Natural killer cell (primary cell): ENCODE data around the gene BECN2. TPM values are rescaled to one million over a fixed set of nuclear protein-coding genes. Genes with fewer than 3 reads are reported as not detected.

Experiments used
- ATAC-seq, 3 donors: fragments of 150-1000 bp in 2 of 3; fragments of 200-7000 bp in 1 of 3; cut with Tn5 transposase; 1 replicate in 1 of 3; 2 replicates in 2 of 3; pipeline ENCODE4 v1.10.0; 2021; ENCODE audit warnings: mild to moderate bottlenecking in 2 of 3, moderate library complexity in 2 of 3
- DNase-seq, 2 donors: peaks; one replicate each; pipeline versions ENCODE4 v3.0.0 to v3.0.0-alpha.2; 2013 to 2021; ENCODE audit warnings: mixed read lengths in 1 of 2
- H3K27ac ChIP-seq: one replicate; pipeline ENCODE4 v1.5.1; 2013; ENCODE audit warnings: mild to moderate bottlenecking, low read length
- H3K27me3 ChIP-seq: one replicate; pipeline ENCODE4 v1.6.1; 2013; ENCODE audit warnings: low read length; ENCODE audit not compliant: control insufficient read depth, insufficient read depth
- H3K36me3 ChIP-seq: one replicate; pipeline ENCODE4 v1.6.1; 2013; ENCODE audit warnings: low read length; ENCODE audit not compliant: control insufficient read depth, insufficient read depth
- H3K4me1 ChIP-seq: one replicate; pipeline ENCODE4 v1.6.1; 2013; ENCODE audit warnings: low read length; ENCODE audit not compliant: control insufficient read depth, insufficient read depth
- H3K4me3 ChIP-seq: one replicate; pipeline ENCODE4 v1.5.1; 2013; ENCODE audit warnings: low read length
- H3K9me3 ChIP-seq: one replicate; pipeline ENCODE4 v1.6.1; 2013; ENCODE audit warnings: low read length; ENCODE audit not compliant: control insufficient read depth, insufficient read depth
- H3K27ac Mint-ChIP-seq, 2 donors: one replicate each; pipeline ENCODE4 v1.8.0; 2022; ENCODE audit warnings: mild to moderate bottlenecking in 2 of 2, mixed read lengths in 2 of 2, moderate library complexity in 1 of 2
- H3K27me3 Mint-ChIP-seq, 2 donors: one replicate each; pipeline ENCODE4 v1.8.0; 2022; ENCODE audit warnings: low read depth in 2 of 2, mixed read lengths in 2 of 2
- H3K36me3 Mint-ChIP-seq: one replicate; pipeline ENCODE4 v1.8.0; 2022; ENCODE audit warnings: mixed read lengths
- H3K4me1 Mint-ChIP-seq, 2 donors: one replicate each; pipeline ENCODE4 v1.8.0; 2022; ENCODE audit warnings: mixed read lengths in 2 of 2
- H3K4me3 Mint-ChIP-seq: one replicate; pipeline ENCODE4 v1.8.0; 2022; ENCODE audit warnings: mild to moderate bottlenecking, moderate library complexity, mixed read lengths
- H3K9me3 Mint-ChIP-seq, 2 donors: one replicate each; pipeline ENCODE4 v1.8.0; 2022; ENCODE audit warnings: mixed read lengths in 2 of 2
- CTCF ChIP-seq: fragments of 200-600 bp; IDR thresholded peaks from one replicate; pipeline ENCODE4 v1.8.0; 2022; ENCODE audit warnings: antibody characterized with exemption
- WGBS: methylation state at CpG from one replicate; pipeline ENCODE4 v1.1.7; 2013; ENCODE audit warnings: missing lambda C conversion rate; ENCODE audit not compliant: insufficient coverage; 5-methylcytosine and 5-hydroxymethylcytosine counted together
- intact Hi-C: fragments of 100-400 bp; cut with micrococcal nuclease; formaldehyde crosslinking; loops from one replicate; pipeline ENCODE4 v1.14.2; 2022
- total RNA-seq, 4 donors: library from RNA; stranded (reverse); fragments of 120-200 nt in 1 of 4; gene quantifications; one replicate each; pipeline versions ENCODE4 v1.2.3 to v1.2.4, GENCODE V29; 2013 to 2022

BECN2 gene
- total RNA-seq, 3 donors from 2014 or later (not counting 1 experiment from before 2014, with no cell fraction given): not detected

GRCh38 chr1:241972703-241973369 lies 15.3 kb downstream of the BECN2 start:
- TF ChIP-seq CTCF: no peak
- no peaks in the 10 kb centered on the region for H3K27me3 ChIP-seq
- Mint-ChIP-seq H3K4me1 (no peaks in the 10 kb centered on the region), H3K27ac (no peak overlapping the region), H3K27me3 (no peaks in the 10 kb centered on the region), H3K4me3 (no peak overlapping the region), H3K36me3 (no peaks in the 10 kb centered on the region), H3K9me3 (no peaks in the 10 kb centered on the region)
- 88% methylated on average over 6 of the region's 6 CpGs for WGBS
- H3K27ac ChIP-seq: no peak overlapping the region
- no peaks in the 10 kb centered on the region for H3K4me1 ChIP-seq
- H3K4me3 ChIP-seq: no peak overlapping the region
- no peak for DNase-seq
- intact Hi-C loops: no loop called here
- no peaks in the 10 kb centered on the region for H3K9me3 ChIP-seq
- H3K36me3 ChIP-seq: no peaks in the 10 kb centered on the region
- ATAC-seq: no peak

GRCh38 chr1:241976229-241976628 lies 18.7 kb downstream of the BECN2 start:
- H3K27ac ChIP-seq: no peak overlapping the region
- WGBS: 97% methylated on average over 3 of the region's 6 CpGs
- no peaks in the 10 kb centered on the region for H3K9me3 ChIP-seq
- H3K4me1 ChIP-seq: no peaks in the 10 kb centered on the region
- DNase-seq (no peak), ATAC-seq (no peak)
- H3K9me3 Mint-ChIP-seq: no peaks in the 10 kb centered on the region
- TF ChIP-seq CTCF: no peak
- no peaks in the 10 kb centered on the region for H3K36me3 ChIP-seq
- H3K27me3 Mint-ChIP-seq: no peaks in the 10 kb centered on the region
- no peak overlapping the region for H3K4me3 ChIP-seq
- no peaks in the 10 kb centered on the region for H3K36me3 Mint-ChIP-seq
- no peaks in the 10 kb centered on the region for H3K4me1 Mint-ChIP-seq
- H3K4me3 Mint-ChIP-seq: no peak overlapping the region
- intact Hi-C loops: no loop called here
- no peak overlapping the region for H3K27ac Mint-ChIP-seq
- H3K27me3 ChIP-seq: no peaks in the 10 kb centered on the region

GRCh38 chr1:241979071-241979470 lies 21.5 kb downstream of the BECN2 start:
- Mint-ChIP-seq H3K27ac (no peak overlapping the region), H3K4me3 (no peak overlapping the region), H3K36me3 (no peaks in the 10 kb centered on the region), H3K9me3 (no peaks in the 10 kb centered on the region), H3K4me1 (no peaks in the 10 kb centered on the region), H3K27me3 (no peaks in the 10 kb centered on the region)
- Histone ChIP-seq H3K36me3 (no peaks in the 10 kb centered on the region), H3K27me3 (no peaks in the 10 kb centered on the region), H3K4me3 (no peak overlapping the region), H3K9me3 (no peaks in the 10 kb centered on the region), H3K4me1 (no peaks in the 10 kb centered on the region), H3K27ac (no peak overlapping the region)
- 93% methylated on average over 18 of the region's 18 CpGs for WGBS
- no peak for TF ChIP-seq CTCF
- no peak for ATAC-seq
- intact Hi-C loops: no loop called here
- DNase-seq: no peak

GRCh38 chr1:241979926-241980325 lies 22.4 kb downstream of the BECN2 start:
- H3K4me1 Mint-ChIP-seq: no peaks in the 10 kb centered on the region
- Histone ChIP-seq H3K27me3 (no peaks in the 10 kb centered on the region), H3K4me1 (no peaks in the 10 kb centered on the region), H3K27ac (no peak overlapping the region), H3K9me3 (no peaks in the 10 kb centered on the region), H3K36me3 (no peaks in the 10 kb centered on the region), H3K4me3 (no peak overlapping the region)
- no peak for TF ChIP-seq CTCF
- H3K27me3 Mint-ChIP-seq: no peaks in the 10 kb centered on the region
- intact Hi-C loops: no loop called here
- ATAC-seq: no peak
- no peak overlapping the region for H3K4me3 Mint-ChIP-seq
- no peaks in the 10 kb centered on the region for H3K36me3 Mint-ChIP-seq
- H3K27ac Mint-ChIP-seq: no peak overlapping the region
- no peak for DNase-seq
- WGBS: 61% methylated on average over 1 of the region's 1 CpG
- no peaks in the 10 kb centered on the region for H3K9me3 Mint-ChIP-seq
